GM12873 (cell line): ENCODE measurements around the gene SCUBE3.

ENCODE experiments used
- CTCF ChIP-seq: IDR thresholded peaks from 2 replicates; pipeline ENCODE4 v1.5.1; 2012; ENCODE audit warnings: low read depth, mild to moderate bottlenecking, moderate library complexity, low read length, control low read depth; ENCODE audit not compliant: insufficient read depth; ENCODE audit errors: missing control alignments

SCUBE3 gene

DNA sequence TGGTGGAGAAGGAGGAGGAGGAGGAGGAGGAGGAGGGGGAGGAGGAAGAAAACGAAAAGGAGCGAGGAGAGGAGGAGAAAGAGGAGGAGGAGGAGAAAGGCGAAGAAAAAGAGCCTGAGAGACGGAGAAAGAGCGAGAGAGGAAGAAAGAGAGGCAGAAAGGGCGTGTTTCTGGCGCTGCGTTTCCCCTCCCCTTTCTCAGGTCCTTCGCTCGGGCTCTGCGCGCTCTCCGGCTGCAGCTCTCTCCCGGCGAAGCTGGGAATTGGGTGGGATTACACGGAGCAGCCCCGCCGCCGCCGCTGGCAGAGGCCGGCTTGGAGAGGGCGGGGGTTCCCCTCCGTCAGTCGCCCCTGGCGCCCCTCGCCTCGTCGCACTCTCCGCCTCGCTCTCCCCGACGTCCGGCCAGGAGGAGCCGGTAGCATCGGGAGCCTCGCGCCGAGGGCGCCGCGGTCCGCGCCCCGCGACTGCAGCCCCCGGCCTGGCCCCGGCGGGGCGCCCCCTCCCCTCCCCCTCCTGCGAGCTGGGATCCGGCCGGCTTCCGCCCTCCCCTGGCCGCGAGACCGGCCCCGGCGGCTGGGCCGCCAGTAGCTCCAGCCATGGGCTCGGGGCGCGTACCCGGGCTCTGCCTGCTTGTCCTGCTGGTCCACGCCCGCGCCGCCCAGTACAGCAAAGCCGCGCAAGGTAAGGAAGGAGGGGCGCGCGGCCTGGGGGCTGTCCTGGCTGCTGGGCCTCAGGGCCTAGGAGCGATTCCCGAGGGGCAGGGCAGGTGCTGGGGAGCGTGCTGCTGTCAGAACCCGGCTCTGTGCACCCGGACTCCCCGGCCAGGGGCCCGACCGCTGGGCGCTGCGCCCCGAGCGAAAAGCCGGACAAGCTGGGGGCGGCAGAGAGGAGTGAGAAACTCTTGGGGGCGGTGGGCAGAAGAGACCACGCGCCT, at the start of gene SCUBE3:
SCUBE3 (plus strand) TSS at position 133 of the 933 bp plus-strand sequence; CDS start at position 596, 463 bp downstream.
- no peak for TF ChIP-seq CTCF

DNA sequence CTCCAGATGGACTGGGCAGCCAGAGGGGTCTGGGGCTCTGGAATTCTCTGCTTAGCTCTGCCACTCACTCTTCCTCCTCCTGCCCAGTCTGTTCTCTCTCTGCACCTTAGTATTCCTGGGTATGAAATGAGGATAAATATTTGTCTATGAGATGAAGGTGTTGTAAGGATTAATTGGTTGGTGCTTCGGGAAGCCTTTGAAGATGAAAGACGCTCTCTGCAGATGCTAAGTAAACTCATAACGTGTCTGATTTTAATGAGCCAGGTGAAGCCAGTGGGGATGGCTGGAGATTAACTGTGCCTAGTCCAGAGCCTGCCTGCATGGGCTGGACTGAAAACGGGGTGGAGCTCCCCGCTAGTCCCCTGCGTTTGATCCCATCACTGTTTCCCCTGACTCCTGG, 49.5 kb upstream of the SCUBE3 start:
- no peak for TF ChIP-seq CTCF

GRCh38 chr6:35164868-35165267, 48.9 kb upstream of the SCUBE3 start:
- no peak for TF ChIP-seq CTCF

- TF ChIP-seq CTCF, result no peak
Observed at GRCh38 chr6:35165630-35166071, 48.1 kb upstream of the SCUBE3 start.

DNA sequence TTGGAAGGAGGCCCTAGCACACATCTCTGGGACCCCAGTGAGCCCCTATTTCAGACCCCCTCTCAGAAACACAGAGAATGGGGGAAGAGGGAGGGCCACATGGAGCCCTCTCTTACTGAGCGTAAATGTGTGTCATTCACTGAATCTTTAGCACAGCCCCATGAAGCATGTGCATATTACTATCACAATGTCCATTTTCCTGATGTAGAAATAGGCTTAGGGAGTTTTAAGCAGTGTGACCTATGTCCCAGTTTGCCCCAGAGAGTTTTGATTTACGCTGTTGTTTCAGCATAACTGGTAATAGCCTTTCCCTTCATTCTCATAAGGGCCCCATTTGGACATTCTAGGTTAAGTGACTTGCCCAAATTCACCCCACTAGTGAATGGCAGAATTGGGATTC, 47.6 kb upstream of the SCUBE3 start:
- no peak for TF ChIP-seq CTCF

DNA sequence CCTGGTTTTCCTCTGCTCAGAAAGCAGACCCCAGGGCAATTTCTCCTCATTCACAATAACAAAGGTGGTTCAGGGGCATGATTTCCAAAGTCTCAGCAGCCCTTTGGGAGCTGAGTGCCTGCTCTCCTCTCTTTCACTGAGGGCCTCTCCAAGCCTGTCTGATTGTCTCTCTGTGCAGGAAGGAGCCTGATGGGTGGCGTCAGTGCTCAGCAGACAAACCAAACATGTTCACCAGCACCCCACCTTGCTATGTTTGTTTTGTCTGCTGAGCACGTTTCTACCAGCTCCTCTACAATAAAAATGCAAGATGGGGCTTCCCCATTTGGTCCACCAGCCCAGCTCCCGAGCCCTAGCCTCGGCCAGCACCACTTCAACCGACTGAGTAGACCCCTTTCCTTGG, 47.2 kb upstream of the SCUBE3 start:
- TF ChIP-seq CTCF, result no peak

DNA sequence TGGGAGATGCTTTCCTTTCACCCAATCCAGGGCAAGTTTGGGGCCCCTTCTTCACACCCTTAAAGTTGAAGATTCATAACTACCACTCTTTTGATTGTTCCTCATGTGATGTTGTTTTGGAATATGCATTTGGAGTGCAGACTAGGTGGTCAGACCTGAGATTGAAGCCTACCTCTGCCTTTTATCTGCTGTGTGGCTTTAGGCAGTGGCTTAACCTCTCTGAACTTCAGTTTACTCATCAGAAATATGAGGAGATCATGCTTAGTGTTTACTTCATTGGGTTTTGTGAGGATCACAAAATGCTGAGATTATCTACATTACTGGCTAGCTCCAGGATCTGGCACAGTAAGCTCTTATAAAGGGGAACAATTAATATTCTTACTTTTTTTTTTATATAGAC, 46.3 kb upstream of the SCUBE3 start:
- TF ChIP-seq CTCF, result no peak
